Activated T-cell treated with anti-CD3 and anti-CD28 coated beads for 4 hours (primary cell): Measurements from ENCODE around the gene CACFD1.

Source experiments
- DNase-seq: peaks from one replicate; pipeline ENCODE4 v3.0.0-alpha.2; 2020

Gene CACFD1

GRCh38 chr9:133520121-133520835 is 60.5 kb downstream of the CACFD1 start:
- DNase-seq, result no peak
